ENCODE measurements around the gene NLRC3.
"Not testable (repeated sequence)": the region's sequence is repeated elsewhere in the genome, so short reads cannot be mapped to it uniquely, and the experiment has no call there.

NLRC3 gene

DNA sequence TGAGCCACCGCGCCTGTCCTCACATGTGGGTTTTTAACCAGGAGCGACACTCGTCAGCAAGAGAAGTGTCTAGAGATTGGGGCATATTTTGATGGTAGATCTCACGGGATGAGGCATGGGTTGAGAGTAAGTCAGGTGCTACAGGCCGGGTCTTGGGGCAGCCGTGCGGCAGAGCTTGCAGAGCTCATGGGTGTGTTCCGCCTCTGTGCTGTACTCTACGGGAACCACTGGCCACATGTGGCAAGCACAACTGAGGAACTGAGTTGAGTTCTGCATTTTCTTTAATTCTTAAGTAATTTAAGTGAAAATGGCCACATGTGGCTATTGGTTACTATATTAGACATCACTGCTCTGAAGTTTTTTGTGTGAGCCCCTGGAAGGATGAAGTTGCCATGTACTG is 66.8 kb downstream of the NLRC3 start:
- CTCF ChIA-PET: no interaction called here
- TF ChIP-seq ELF4 (IDR thresholded peaks at IDR 0.05) (no peak), FOXM1 (IDR thresholded peaks at IDR 0.05; ENCODE audit: borderline replicate concordance) (no peak), HDGF (IDR thresholded peaks at IDR 0.05; ENCODE audit: borderline replicate concordance) (no peak), SP1 (IDR thresholded peaks at IDR 0.05) (no peak), ARNT (IDR thresholded peaks at IDR 0.05) (no peak), PKNOX1 (IDR thresholded peaks at IDR 0.05) (no peak), TARDBP (IDR thresholded peaks at IDR 0.05) (no peak), LEF1 (IDR thresholded peaks at IDR 0.05; ENCODE audit: borderline replicate concordance) (no peak), CTBP1 (IDR thresholded peaks at IDR 0.05; ENCODE audit: borderline replicate concordance) (no peak), SUZ12 (IDR thresholded peaks at IDR 0.05) (no peak), FOXA1 (IDR thresholded peaks at IDR 0.05) (no peak), L3MBTL2 (conservative IDR thresholded peaks at IDR 0.05) (no peak), ZNF384 (IDR thresholded peaks at IDR 0.05) (no peak), BHLHE40 (IDR thresholded peaks at IDR 0.05; ENCODE audit: borderline replicate concordance) (no peak), NFRKB (IDR thresholded peaks at IDR 0.05) (no peak), FOXK2 (IDR thresholded peaks at IDR 0.05) (no peak)
- POLR2A ChIA-PET: no interaction called here
- DNase-seq (ENCODE audit: extremely low spot score): no peak

DNA sequence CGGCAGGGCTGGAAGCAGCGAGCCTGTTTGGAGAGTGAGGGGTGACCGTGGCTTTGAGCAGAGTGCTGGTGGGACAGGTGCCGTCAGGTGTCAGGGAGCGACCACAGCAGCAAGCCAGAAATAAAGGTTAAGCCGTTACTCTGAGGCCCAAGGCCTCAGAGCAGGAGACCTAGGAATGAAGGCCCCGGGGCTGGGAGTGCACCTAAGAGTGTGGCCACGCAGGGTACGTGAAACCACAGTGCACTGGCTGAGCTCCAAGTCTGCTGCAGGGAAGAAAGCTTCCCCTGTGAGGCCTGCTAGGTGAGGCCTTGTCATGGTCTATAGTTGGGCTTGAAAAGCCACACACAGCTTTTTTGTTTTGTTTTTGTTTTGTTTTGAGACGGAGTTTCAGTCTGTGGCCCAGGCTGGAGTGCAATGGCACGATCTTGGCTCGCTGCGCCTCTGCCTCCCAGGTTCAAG is 67.7 kb downstream of the NLRC3 start:
- ChIA-PET POLR2A (no interaction called here), CTCF (no interaction called here)
- TF ChIP-seq ELF4 (IDR thresholded peaks at IDR 0.05): no peak
- no peak for TF ChIP-seq LEF1 (IDR thresholded peaks at IDR 0.05; ENCODE audit: borderline replicate concordance)
- no peak for TF ChIP-seq SUZ12 (IDR thresholded peaks at IDR 0.05)
- TF ChIP-seq ZNF384 (IDR thresholded peaks at IDR 0.05): no peak
- TF ChIP-seq NFRKB (IDR thresholded peaks at IDR 0.05): no peak
- no peak for TF ChIP-seq TARDBP (IDR thresholded peaks at IDR 0.05)
- TF ChIP-seq FOXM1 (IDR thresholded peaks at IDR 0.05; ENCODE audit: borderline replicate concordance): no peak
- no peak for TF ChIP-seq BHLHE40 (IDR thresholded peaks at IDR 0.05; ENCODE audit: borderline replicate concordance)
- no peak for TF ChIP-seq HDGF (IDR thresholded peaks at IDR 0.05; ENCODE audit: borderline replicate concordance)
- no peak for DNase-seq (ENCODE audit: extremely low spot score)

DNA sequence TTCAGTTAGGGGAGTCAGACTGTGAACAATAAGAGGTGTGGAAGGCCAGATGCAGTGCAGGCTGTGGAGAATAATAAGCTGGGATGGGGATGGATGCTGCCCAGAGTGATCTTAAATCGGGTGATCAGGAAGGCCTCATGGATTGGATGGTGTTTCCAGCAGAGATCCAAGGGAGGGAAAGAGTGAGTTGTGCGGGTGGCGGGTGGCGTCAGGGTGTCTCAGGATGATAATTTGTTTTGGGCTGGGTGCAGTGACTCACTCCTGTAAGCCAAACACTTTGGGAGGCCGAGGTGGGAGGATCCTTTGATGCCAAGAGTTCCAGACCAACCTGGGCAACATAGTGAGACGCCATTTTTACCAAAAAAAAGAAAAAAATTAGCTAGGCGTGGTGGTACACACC is 68.5 kb downstream of the NLRC3 start:
- TF ChIP-seq SUZ12 (IDR thresholded peaks at IDR 0.05) (no peak), FOXK2 (IDR thresholded peaks at IDR 0.05) (no peak), LEF1 (IDR thresholded peaks at IDR 0.05; ENCODE audit: borderline replicate concordance) (no peak), FOXA1 (IDR thresholded peaks at IDR 0.05) (no peak)
- CTCF ChIA-PET: no interaction called here
- no peak for DNase-seq (ENCODE audit: extremely low spot score)
- POLR2A ChIA-PET: no interaction called here

- DNase-seq (ENCODE audit: extremely low spot score): no peak
- TF ChIP-seq L3MBTL2 (conservative IDR thresholded peaks at IDR 0.05): no peak
- TF ChIP-seq HDGF (IDR thresholded peaks at IDR 0.05; ENCODE audit: borderline replicate concordance): no peak
- TF ChIP-seq ELF4 (IDR thresholded peaks at IDR 0.05): no peak
- TF ChIP-seq FOXK2 (IDR thresholded peaks at IDR 0.05): no peak
- no peak for TF ChIP-seq ARNT (IDR thresholded peaks at IDR 0.05)
- TF ChIP-seq FOXA1 (IDR thresholded peaks at IDR 0.05): no peak
- no peak for TF ChIP-seq BHLHE40 (IDR thresholded peaks at IDR 0.05; ENCODE audit: borderline replicate concordance)
- TF ChIP-seq LEF1 (IDR thresholded peaks at IDR 0.05; ENCODE audit: borderline replicate concordance): no peak
- no peak for TF ChIP-seq TARDBP (IDR thresholded peaks at IDR 0.05)
- no peak for TF ChIP-seq FOXM1 (IDR thresholded peaks at IDR 0.05; ENCODE audit: borderline replicate concordance)
- TF ChIP-seq PKNOX1 (IDR thresholded peaks at IDR 0.05): no peak
- no peak for TF ChIP-seq CTBP1 (IDR thresholded peaks at IDR 0.05; ENCODE audit: borderline replicate concordance)
- no peak for TF ChIP-seq SUZ12 (IDR thresholded peaks at IDR 0.05)
- ChIA-PET CTCF (no interaction called here), POLR2A (no interaction called here)
These were observed 73.7 kb downstream of the NLRC3 start for GRCh38 chr16:3503523-3503922.

DNA sequence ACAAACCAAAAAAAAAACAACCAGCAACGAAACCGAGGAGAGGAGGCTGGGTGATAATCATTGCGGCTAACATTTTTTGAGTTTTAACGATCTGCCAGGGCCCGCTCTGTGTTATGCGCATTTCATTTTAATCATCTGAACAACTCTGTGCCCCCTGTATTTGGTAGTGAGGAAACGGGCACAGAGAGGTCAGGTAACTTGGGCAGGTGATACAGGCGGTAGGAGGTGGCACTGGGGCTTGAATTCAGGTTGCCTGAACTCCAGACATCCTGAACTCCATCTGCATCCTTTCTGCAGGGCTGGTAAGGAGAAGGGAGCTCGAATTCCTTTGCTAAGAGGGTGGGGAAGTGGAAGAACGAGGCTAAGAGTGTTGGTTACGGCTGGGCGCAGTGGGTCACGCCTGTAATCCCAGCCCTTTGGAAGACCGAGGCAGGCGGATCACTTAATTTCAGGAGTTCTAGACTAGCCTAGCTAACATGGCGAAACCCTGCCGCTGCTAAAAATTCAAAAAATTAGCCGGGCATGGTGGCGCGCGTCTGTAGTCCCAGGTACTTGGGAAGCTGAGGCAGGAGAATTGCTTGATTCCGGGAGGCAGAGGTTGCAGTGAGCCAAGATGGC is 75.3 kb downstream of the NLRC3 start:
- CTCF ChIA-PET: no interaction called here

DNA sequence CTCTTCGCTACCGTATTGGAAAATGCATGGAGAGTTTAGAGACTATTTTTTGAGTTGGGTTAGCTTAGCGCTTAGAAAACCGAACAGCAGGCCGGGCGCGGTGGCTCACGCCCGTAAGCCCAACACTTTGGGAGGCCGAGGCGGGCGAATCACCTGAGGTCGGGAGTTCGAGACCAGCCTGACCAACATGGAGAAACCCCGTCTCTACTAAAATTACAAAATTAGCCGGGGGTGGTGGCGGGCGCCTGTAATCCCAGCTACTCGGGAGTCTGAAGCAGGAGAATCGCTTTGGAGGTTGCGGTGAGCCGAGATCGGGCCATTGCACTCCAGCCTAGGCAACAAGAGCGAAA is 75.8 kb downstream of the NLRC3 start:
- not testable (repeated sequence) for DNase-seq (ENCODE audit: extremely low spot score)
- CTCF ChIA-PET: interaction anchor here (0.5 kb wide), 1 partner anchor 811 kb away, joined by 3 read pairs; no protein-coding TSS in a partner anchor
- POLR2A ChIA-PET: interaction anchor here (1.1 to 1.5 kb wide), 4 partner anchors 11 to 237 kb away, joined by 3 to 5 read pairs (median 4); no protein-coding TSS in a partner anchor

More for the DNA sequence above, 75.3 kb downstream of the NLRC3 start:
- no peak for DNase-seq (ENCODE audit: extremely low spot score)
- POLR2A ChIA-PET: interaction anchor here (1.1 to 1.5 kb wide), 4 partner anchors 12 to 237 kb away, joined by 3 to 5 read pairs (median 4); no protein-coding TSS in a partner anchor
- TF ChIP-seq BHLHE40 (IDR thresholded peaks at IDR 0.05; ENCODE audit: borderline replicate concordance) (no peak), FOXM1 (IDR thresholded peaks at IDR 0.05; ENCODE audit: borderline replicate concordance) (no peak), FOXK2 (IDR thresholded peaks at IDR 0.05) (no peak), TARDBP (IDR thresholded peaks at IDR 0.05) (no peak), HDGF (IDR thresholded peaks at IDR 0.05; ENCODE audit: borderline replicate concordance) (no peak), NFRKB (IDR thresholded peaks at IDR 0.05) (no peak), ELF4 (IDR thresholded peaks at IDR 0.05) (no peak), ZNF384 (IDR thresholded peaks at IDR 0.05) (no peak), LEF1 (IDR thresholded peaks at IDR 0.05; ENCODE audit: borderline replicate concordance) (no peak), CTBP1 (IDR thresholded peaks at IDR 0.05; ENCODE audit: borderline replicate concordance) (no peak), SP1 (IDR thresholded peaks at IDR 0.05) (no peak), PKNOX1 (IDR thresholded peaks at IDR 0.05) (no peak), ARNT (IDR thresholded peaks at IDR 0.05) (no peak), L3MBTL2 (conservative IDR thresholded peaks at IDR 0.05) (no peak), SUZ12 (IDR thresholded peaks at IDR 0.05) (no peak)

Measured in HEK293T (cell line).